ENCODE data around the gene HASPIN. TPM values are rescaled to one million over a fixed set of nuclear protein-coding genes. Genes with fewer than 3 reads are reported as not detected.

HASPIN gene
- total RNA-seq, 4 donors from 2014 or later, result 0.21 TPM; not detected in 3

DNA sequence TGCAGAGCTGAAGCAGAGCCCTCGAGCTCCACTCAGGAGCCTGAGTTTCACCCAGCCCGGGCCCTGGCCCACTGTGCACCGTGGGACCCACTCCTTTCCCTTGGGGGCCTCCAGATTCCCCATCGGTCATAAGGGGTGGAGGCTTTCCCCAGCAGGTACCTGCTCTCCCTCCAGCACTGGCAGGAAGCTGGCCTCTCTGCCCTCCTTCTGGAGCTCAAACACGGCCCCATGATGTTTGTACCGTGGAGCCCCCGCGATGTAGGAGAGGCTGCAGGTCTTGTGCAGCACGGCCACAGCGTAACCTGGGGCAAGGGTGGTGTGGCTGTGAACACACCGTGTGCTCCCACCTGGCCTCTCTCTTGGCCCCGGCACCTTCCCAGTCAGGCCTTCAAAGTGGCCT is 29.9 kb downstream of the HASPIN start:
- Histone ChIP-seq H3K4me1 (peaks cover 0 to 9% (median 0%) of the 10 kb centered on the region in 4 donors), H3K4me3 (no peak overlapping the region), H3K27me3 (peaks cover 0 to 28% of the 10 kb centered on the region in 2 donors), H3K9me3 (no peaks in the 10 kb centered on the region), H3K36me3 (no peaks in the 10 kb centered on the region), H3K27ac (no peak overlapping the region)
- TF ChIP-seq EP300 (IDR thresholded peaks at IDR 0.05) (no peak), POLR2A (IDR thresholded peaks at IDR 0.05) (no peak)
- TF ChIP-seq, protein P1, sequence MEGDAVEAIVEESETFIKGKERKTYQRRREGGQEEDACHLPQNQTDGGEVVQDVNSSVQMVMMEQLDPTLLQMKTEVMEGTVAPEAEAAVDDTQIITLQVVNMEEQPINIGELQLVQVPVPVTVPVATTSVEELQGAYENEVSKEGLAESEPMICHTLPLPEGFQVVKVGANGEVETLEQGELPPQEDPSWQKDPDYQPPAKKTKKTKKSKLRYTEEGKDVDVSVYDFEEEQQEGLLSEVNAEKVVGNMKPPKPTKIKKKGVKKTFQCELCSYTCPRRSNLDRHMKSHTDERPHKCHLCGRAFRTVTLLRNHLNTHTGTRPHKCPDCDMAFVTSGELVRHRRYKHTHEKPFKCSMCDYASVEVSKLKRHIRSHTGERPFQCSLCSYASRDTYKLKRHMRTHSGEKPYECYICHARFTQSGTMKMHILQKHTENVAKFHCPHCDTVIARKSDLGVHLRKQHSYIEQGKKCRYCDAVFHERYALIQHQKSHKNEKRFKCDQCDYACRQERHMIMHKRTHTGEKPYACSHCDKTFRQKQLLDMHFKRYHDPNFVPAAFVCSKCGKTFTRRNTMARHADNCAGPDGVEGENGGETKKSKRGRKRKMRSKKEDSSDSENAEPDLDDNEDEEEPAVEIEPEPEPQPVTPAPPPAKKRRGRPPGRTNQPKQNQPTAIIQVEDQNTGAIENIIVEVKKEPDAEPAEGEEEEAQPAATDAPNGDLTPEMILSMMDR (IDR thresholded peaks at IDR 0.05), result no peak
- 81 to 83% methylated on average over 10 to 11 of the region's 12 CpGs for WGBS, 2 donors
- DNase-seq (ENCODE audit: low spot score in 2 of 2), result no peak

DNA sequence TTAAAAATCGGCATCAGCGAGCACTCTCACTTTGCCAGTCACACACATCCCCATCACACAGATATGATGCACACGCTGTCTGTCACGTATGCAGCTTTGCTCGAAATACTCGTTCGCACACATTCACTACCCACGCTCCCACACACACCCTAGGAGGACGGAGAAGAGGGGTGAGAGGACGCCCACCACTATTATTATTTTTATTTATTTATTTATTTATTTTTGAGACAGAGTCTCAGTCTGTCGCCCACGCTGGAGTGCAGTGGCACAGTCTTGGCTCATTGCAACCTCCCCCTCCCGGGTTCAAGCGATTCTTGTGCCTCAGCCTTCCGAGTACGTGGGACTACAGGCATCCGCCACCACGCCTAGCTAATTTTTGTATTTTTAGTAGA is 30.4 kb downstream of the HASPIN start:
- H3K27me3 ChIP-seq, result peaks cover 0 to 28% of the 10 kb centered on the region in 2 donors
- no peaks in the 10 kb centered on the region for H3K36me3 ChIP-seq
- 72 to 78% methylated on average over 18 of the region's 18 CpGs for WGBS, 2 donors
- no peak overlapping the region for H3K4me3 ChIP-seq
- no peak overlapping the region for H3K27ac ChIP-seq
- H3K9me3 ChIP-seq, result peaks cover 0 to 1% (median 0%) of the 10 kb centered on the region in 4 donors
- no peak for DNase-seq (ENCODE audit: low spot score in 2 of 2)
- peaks cover 0 to 9% (median 0%) of the 10 kb centered on the region in 4 donors for H3K4me1 ChIP-seq
- TF ChIP-seq, protein P1 (IDR thresholded peaks at IDR 0.05), result no peak
- TF ChIP-seq POLR2A (IDR thresholded peaks at IDR 0.05), result no peak
- TF ChIP-seq EP300 (IDR thresholded peaks at IDR 0.05), result no peak

DNA sequence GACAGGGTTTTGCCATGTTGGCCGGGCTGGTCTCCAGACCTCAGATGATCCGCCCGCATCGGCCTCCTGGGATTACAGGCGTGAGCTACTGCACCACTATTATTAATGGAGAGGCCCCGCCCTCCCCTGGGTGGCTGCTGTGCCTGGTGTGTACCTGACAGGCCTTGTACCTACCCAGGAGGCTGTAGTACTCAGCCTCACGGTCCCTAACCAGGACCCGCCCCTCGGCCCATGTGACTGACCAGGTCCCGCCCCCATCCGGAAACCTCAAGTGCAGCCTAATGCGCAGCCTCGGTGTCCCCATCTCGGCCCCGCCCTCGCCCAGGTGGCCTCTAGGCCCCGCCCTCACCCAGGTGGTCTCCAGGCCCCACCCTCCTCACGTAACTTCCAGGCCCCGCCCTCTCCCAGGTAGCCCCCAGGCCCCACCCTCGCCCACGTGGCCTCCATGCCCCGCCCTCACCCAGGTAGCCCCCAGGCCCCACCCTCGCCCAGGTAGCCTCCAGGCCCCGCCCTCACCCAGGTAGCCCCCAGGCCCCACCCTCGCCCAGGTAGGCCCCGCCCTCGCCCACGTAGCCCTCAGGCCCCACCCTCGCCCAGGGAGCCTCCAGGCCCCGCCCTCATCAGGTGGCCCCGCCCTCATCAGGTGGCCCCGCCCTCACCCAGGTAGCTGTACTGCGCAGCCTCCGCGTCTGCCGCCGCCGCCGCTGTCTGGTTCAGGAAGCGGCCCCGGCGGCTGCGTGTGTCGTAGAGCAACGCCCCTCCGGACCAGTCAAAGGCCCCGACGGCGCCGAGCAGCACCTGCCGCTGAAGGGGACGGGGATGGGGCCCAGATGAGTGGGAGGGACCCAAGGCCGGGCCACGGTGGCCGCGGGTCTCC is 31.0 kb downstream of the HASPIN start:
- peak overlapping the region in 1 of 4 donors; percentile 31 for H3K4me3 ChIP-seq
- peaks cover 0 to 7% (median 0%) of the 10 kb centered on the region in 4 donors for H3K9me3 ChIP-seq
- peaks cover 0 to 9% (median 0%) of the 10 kb centered on the region in 4 donors for H3K4me1 ChIP-seq
- peak overlapping the region in 1 of 4 donors; percentile 66 for H3K27ac ChIP-seq
- peaks cover 0 to 28% of the 10 kb centered on the region in 2 donors for H3K27me3 ChIP-seq
- H3K36me3 ChIP-seq, result no peaks in the 10 kb centered on the region
- no peak for DNase-seq (ENCODE audit: low spot score in 2 of 2)
- TF ChIP-seq EP300 (IDR thresholded peaks at IDR 0.05), result no peak
- TF ChIP-seq, protein P1 (IDR thresholded peaks at IDR 0.05), result no peak
- no peak for TF ChIP-seq POLR2A (IDR thresholded peaks at IDR 0.05)
- WGBS, 2 donors, result 8 to 15% methylated on average over 28 to 37 of the region's 56 CpGs

DNA sequence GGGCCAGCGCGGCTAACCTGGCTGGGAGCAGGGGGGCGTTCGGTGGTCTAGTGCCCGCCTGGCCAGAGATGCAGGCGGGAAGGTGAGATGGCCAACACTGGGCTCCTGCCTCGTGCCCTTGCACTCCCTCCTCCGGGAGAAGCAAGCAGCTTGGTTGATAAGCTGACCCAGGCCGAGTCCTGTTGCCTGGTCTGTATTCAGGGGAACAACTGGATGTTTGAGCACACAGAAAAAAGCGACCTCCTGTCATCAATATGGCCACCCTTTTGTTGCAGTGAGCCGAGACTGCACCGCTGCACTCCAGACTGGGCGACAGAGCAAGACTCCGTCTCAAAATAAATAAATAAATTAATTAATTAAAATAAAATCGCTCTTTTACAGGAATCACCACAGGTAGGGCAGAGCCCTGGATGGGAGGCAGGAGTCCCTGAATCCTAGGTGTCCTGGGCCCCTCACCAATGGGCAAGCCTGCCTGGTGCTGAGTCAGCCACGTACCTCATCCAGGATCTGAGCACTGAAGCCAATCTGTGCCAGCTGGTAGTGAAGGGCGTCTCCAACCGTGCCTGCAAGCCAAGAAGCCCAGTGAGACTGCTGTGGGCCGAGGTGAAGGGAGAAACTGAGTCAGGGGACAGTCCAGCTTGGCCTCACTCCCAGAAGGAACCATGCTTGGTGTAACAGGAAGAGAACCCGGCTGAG is 31.8 kb downstream of the HASPIN start:
- no peak for TF ChIP-seq POLR2A (IDR thresholded peaks at IDR 0.05)
- TF ChIP-seq, protein P1 (IDR thresholded peaks at IDR 0.05), result no peak
- TF ChIP-seq EP300 (IDR thresholded peaks at IDR 0.05), result no peak
- 57 to 66% methylated on average over 17 to 20 of the region's 20 CpGs for WGBS, 2 donors
- peaks cover 0 to 25% of the 10 kb centered on the region in 2 donors for H3K27me3 ChIP-seq
- peak overlapping the region in 1 of 4 donors; percentile 31 for H3K4me3 ChIP-seq
- peaks cover 0 to 9% (median 0%) of the 10 kb centered on the region in 4 donors for H3K4me1 ChIP-seq
- H3K27ac ChIP-seq, result peak overlapping the region in 1 of 4 donors; percentile 66
- H3K9me3 ChIP-seq, result peaks cover 0 to 13% (median 0%) of the 10 kb centered on the region in 4 donors
- DNase-seq (ENCODE audit: low spot score in 2 of 2), result no peak
- H3K36me3 ChIP-seq, result no peaks in the 10 kb centered on the region
